ENCODE data around the gene CLSTN2.

- TF ChIP-seq POLR2A (IDR thresholded peaks at IDR 0.05; ENCODE audit: low read depth, low read length) (no peak), TAF1 (IDR thresholded peaks at IDR 0.05; ENCODE audit: low read depth, low read length) (no peak), POLR2AphosphoS5 (IDR thresholded peaks at IDR 0.05; ENCODE audit: low read depth, low read length) (no peak)
These were observed 99.1 kb downstream of the CLSTN2 start for GRCh38 chr3:140034058-140034457.
